G401.6 (cell line): Measurements from ENCODE around the gene DPH6.

ENCODE experiments used
- FAIRE-seq: peaks from 2 replicates; lab custom pipeline; 2012; peaks lifted over from hg19 to GRCh38; lab: Jason Lieb, UNC

Gene DPH6

GRCh38 chr15:35540885-35541284, 5.1 kb downstream of the DPH6 start:
- FAIRE-seq, result peak; percentile 17

GRCh38 chr15:35540021-35540420, 5.9 kb downstream of the DPH6 start:
- no peak for FAIRE-seq

- no peak for FAIRE-seq
Measured at GRCh38 chr15:35535365-35535916, 10.5 kb downstream of the DPH6 start.

- peak; percentile 74 for FAIRE-seq
Measured at GRCh38 chr15:35533130-35534110, 12.5 kb downstream of the DPH6 start.

- FAIRE-seq, result no peak
Measured at GRCh38 chr15:35530698-35531097, 15.3 kb downstream of the DPH6 start.

GRCh38 chr15:35529784-35530183, 16.2 kb downstream of the DPH6 start:
- FAIRE-seq, result peak; percentile 56

GRCh38 chr15:35522061-35522460, 23.9 kb downstream of the DPH6 start:
- FAIRE-seq, result no peak

GRCh38 chr15:35519541-35520149, 26.3 kb downstream of the DPH6 start:
- peak; percentile 99 for FAIRE-seq

GRCh38 chr15:35519052-35519451, 26.9 kb downstream of the DPH6 start:
- FAIRE-seq, result no peak

- no peak for FAIRE-seq
Measured at GRCh38 chr15:35514759-35515158, 31.2 kb downstream of the DPH6 start.

- FAIRE-seq, result peak; percentile 100
Measured at GRCh38 chr15:35507932-35508638, 37.9 kb downstream of the DPH6 start.

- no peak for FAIRE-seq
Measured at GRCh38 chr15:35506272-35506870, 39.6 kb downstream of the DPH6 start.

GRCh38 chr15:35505809-35506208, 40.2 kb downstream of the DPH6 start:
- FAIRE-seq, result no peak

- FAIRE-seq, result no peak
Measured at GRCh38 chr15:35505141-35505540, 40.8 kb downstream of the DPH6 start.

GRCh38 chr15:35499723-35500122, 46.2 kb downstream of the DPH6 start:
- FAIRE-seq, result peak; percentile 97

- FAIRE-seq, result no peak
Measured at GRCh38 chr15:35496585-35496984, 49.4 kb downstream of the DPH6 start.

- no peak for FAIRE-seq
Measured at GRCh38 chr15:35495080-35495479, 50.9 kb downstream of the DPH6 start.

GRCh38 chr15:35491999-35492398, 54.0 kb downstream of the DPH6 start:
- FAIRE-seq, result peak; percentile 98

GRCh38 chr15:35491173-35491572, 54.8 kb downstream of the DPH6 start:
- peak; percentile 84 for FAIRE-seq

- no peak for FAIRE-seq
Measured at GRCh38 chr15:35490511-35490910, 55.5 kb downstream of the DPH6 start.

GRCh38 chr15:35487417-35487816, 58.5 kb downstream of the DPH6 start:
- no peak for FAIRE-seq

- no peak for FAIRE-seq
Measured at GRCh38 chr15:35486296-35486695, 59.7 kb downstream of the DPH6 start.
